Stimulated activated CD4-positive, alpha-beta T cell treated with anti-CD3 and anti-CD28 coated beads, Interleukin-15, amount 100 ng/mL, for 48 hours (primary cell): Measurements from ENCODE around the gene P2RY8.
A peak's percentile ranks its signal among the peaks of the same experiment; 100 is the strongest.
"Not testable (repeated sequence)": the region's sequence is repeated elsewhere in the genome, so short reads cannot be mapped to it uniquely, and the experiment has no call there.

Experiments
- DNase-seq, 2 donors: peaks; one replicate each; pipeline ENCODE4 v3.0.0-alpha.2; 2020; ENCODE audit warnings: low read depth in 2 of 2

P2RY8 gene

GRCh38 chrX:1542994-1543725 is 6.2 kb upstream of the P2RY8 start:
- no peak for DNase-seq

DNA sequence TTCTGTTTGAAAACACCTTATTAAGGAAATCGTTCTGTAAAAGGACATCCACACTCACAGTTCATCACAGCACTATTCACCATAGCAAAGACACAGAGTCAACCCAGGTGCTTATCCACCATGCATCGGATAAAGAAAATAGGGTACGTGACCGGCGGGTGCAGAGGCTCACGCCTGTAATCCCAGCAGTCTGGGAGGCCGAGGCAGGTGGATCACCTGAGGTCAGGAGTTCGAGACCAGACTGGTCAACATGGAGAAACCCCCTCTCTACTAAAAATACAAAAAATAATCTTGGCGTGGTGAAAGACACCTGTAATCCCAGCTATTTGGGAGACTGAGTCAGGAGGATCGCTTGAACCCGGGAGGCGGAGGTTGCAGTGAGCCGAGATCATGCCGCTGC is 2.2 kb upstream of the P2RY8 start:
- DNase-seq = not testable (repeated sequence)

- DNase-seq = not testable (repeated sequence)
Measured at GRCh38 chrX:1537716-1538090, 718 bp upstream of the P2RY8 start.

- no peak for DNase-seq
Measured at GRCh38 chrX:1536712-1537030, 314 bp downstream of the P2RY8 start.

GRCh38 chrX:1535241-1536041 is 1.5 kb downstream of the P2RY8 start:
- DNase-seq = peak in 1 of 2 donors; percentile 38

- peak in 1 of 2 donors; percentile 24 for DNase-seq
Measured at GRCh38 chrX:1534301-1535168, 2.5 kb downstream of the P2RY8 start.

DNA sequence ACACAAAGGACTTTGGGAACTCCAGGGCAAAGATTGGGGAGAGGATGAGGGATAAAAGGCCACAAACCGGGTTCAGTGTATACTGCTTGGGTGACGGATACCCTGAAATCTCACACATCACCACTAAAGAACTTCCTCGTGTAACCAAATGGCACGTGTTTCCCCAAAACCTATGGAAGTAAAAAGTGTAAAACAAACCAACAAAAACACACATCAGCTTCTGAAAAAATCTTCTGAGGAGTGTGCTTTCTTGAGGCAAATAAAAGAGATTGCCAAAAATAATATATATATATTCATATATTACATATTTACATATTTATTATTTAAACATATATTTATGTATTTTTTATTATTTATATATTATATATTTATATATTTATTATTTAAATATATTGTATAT is 3.9 kb downstream of the P2RY8 start:
- DNase-seq = no peak

GRCh38 chrX:1531096-1531890 is 5.7 kb downstream of the P2RY8 start:
- DNase-seq = no peak

- no peak for DNase-seq
Measured at GRCh38 chrX:1529756-1530155, 7.2 kb downstream of the P2RY8 start.

DNA sequence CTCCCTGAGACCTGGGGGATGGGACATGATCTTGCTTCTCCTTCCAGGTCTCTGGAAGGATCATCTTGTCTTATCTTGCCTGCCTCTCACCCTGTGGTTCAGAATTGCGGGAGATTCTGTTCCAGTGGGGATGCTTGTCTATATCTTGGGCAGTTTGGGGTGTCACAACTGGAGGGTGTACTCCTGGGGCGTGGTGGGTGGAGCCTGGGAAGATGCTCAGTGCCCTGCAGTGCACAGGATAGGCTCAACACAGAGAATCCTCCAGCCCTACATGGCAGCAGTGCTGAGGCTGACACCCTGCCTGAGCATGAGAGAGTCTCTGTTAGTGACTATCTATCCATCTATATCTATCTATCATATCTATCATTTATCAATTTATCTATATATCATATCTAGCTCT is 7.7 kb downstream of the P2RY8 start:
- DNase-seq = no peak

GRCh38 chrX:1528884-1529203 is 8.1 kb downstream of the P2RY8 start:
- no peak for DNase-seq

- DNase-seq = no peak
Measured at GRCh38 chrX:1528186-1528883, 8.7 kb downstream of the P2RY8 start.

- DNase-seq = no peak
Measured at GRCh38 chrX:1527457-1527856, 9.5 kb downstream of the P2RY8 start.

GRCh38 chrX:1526565-1526964 is 10.4 kb downstream of the P2RY8 start:
- DNase-seq = no peak

DNA sequence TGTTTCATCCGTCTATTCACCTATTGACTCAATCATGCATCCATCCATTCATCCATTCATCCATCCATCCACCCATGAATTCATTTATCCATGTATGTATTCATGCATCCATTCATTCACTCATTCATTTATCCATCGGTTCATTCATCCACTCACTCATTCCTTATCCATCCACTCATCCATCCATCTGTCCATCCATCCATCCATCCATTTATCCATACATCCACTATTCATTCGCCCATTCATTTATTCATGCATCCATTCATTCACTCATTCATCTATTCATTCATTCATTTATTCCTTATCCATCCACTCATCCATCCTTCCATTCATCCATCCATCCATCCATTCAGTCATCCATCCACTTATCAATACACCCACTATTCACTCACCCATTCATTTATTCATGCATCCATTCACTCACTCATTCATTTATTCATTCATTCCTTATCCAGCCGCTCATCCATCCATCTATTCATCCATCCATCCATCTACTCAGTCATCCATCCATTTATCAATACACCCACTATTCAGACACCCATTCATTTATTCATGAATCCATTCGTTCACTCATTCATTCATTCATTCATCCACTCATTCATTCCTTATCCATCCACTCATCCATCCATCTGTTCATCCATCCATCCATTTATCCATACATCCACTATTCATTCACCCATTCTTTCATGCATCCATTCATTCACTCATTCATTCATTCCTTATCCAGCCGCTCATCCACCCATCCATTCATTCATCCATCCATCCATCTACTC is 11.2 kb downstream of the P2RY8 start:
- DNase-seq = no peak

GRCh38 chrX:1524874-1525582 is 12.0 kb downstream of the P2RY8 start:
- no peak for DNase-seq

- DNase-seq = not testable (repeated sequence)
Measured at GRCh38 chrX:1522905-1523304, 14.1 kb downstream of the P2RY8 start.

DNA sequence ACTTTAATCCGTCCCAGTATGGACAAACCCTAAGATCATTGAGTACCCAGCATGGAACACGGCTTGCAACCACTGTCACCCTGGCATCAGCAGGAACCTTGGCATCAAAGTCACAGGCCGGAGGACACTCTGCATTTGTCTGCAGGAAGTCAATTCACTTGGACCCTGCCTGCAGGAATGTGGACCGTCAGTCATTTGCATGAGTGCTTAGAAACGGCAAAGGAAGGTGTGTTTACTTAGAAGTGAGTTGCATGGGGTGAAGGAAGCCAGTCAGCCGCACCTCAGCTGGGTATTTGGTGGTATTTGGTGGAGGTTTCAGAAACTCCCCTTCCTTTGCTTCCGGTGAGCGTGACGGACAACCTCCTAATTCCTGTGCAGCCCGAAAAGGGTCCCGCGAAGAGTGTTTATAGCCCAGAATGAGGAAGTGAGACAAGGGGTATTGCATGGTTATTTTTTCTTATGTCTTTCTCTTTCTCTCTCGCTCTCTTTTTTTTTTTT is 15.5 kb downstream of the P2RY8 start:
- peak in 1 of 2 donors; percentile 32 for DNase-seq

DNA sequence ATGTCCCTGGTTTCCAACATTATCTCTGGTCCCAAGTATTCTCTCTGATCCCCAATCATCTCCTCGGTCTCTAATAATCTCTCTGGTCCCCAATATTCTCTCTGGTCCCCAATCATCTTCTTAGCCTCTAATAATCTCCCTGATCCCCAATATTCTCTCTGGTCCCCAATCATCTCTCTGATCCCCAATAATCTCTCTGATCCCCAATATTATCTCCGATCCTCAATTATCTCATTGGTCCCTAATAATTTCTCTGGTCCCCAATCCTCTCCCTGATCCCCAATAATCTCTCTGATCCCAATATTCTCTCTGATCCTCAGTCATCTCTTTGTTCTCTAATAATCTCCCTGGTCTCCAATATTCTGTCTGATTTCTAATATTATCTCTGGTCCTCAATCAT is 16.6 kb downstream of the P2RY8 start:
- no peak for DNase-seq
